HL-60 (cell line): ENCODE data around the gene C20orf144.

Source experiments
- DNase-seq, 2 experiments: peaks; one replicate each; pipeline ENCODE4 v3.0.0-alpha.2; 2010 to 2020; ENCODE audit warnings: low read depth in 1 of 2, low spot score in 1 of 2
- H3K27ac ChIP-seq: fragments of 250-450 bp; sonication (Bioruptor Pico); replicated peaks from 2 replicates; pipeline ENCODE4 v1.5.1; 2020; ENCODE audit warnings: mild to moderate bottlenecking, moderate library complexity
- H3K27me3 ChIP-seq: fragments of 250-450 bp; sonication (Bioruptor Pico); 2 replicates; pipeline ENCODE4 v1.5.1; 2021; ENCODE audit warnings: mild to moderate bottlenecking, moderate library complexity; ENCODE audit not compliant: insufficient read depth, poor library complexity, severe bottlenecking
- H3K4me3 ChIP-seq: replicated peaks from 2 replicates; pipeline ENCODE4 v1.5.1; 2011; ENCODE audit warnings: mild to moderate bottlenecking, control low read depth, low read length; ENCODE audit not compliant: insufficient read depth
- CTCF ChIP-seq: IDR thresholded peaks from one replicate; pipeline ENCODE4 v1.5.1; 2011; ENCODE audit warnings: low read length, control low read depth, inconsistent platforms; ENCODE audit not compliant: insufficient read depth
- GABPA ChIP-seq: IDR thresholded peaks from 2 replicates; pipeline ENCODE4 v1.6.1; 2012; ENCODE audit warnings: low read depth
- POLR2AphosphoS5 ChIP-seq: IDR thresholded peaks from 2 replicates; pipeline ENCODE4 v1.6.1; 2012; ENCODE audit warnings: low read depth
- REST ChIP-seq: IDR thresholded peaks from 2 replicates; pipeline ENCODE4 v1.6.1; 2012; ENCODE audit warnings: low read depth; ENCODE audit not compliant: insufficient replicate concordance
- SPI1 ChIP-seq: IDR thresholded peaks from 2 replicates; pipeline ENCODE4 v1.6.1; 2012; ENCODE audit warnings: low read depth, mild to moderate bottlenecking, borderline replicate concordance

C20orf144 gene

GRCh38 chr20:33685328-33686099 lies 23.4 kb downstream of the C20orf144 start:
- TF ChIP-seq SPI1 = peak; percentile 28; the same call in 1 of the 2 replicates
- no peak for TF ChIP-seq CTCF
- TF ChIP-seq GABPA = no peak
- no peak for TF ChIP-seq POLR2AphosphoS5
- TF ChIP-seq REST = no peak
- Histone ChIP-seq H3K4me3 (peak overlapping the region; percentile 75), H3K27ac (peak overlapping the region; percentile 62), H3K27me3 (no peaks in the 10 kb centered on the region)
- peak; percentile 61 to 82 for DNase-seq

GRCh38 chr20:33686100-33686983 lies 24.2 kb downstream of the C20orf144 start, which contains the start of gene E2F1:
Gene E2F1, minus strand, starts transcription at chr20:33686385. Its CDS starts 121 bp downstream, at chr20:33686264.
- H3K4me3 ChIP-seq = peak within 1 kb of the TSS; percentile 75
- no peaks in the 10 kb centered on the region for H3K27me3 ChIP-seq
- peak within 1 kb of the TSS; percentile 62 for H3K27ac ChIP-seq
- TF ChIP-seq REST (no peak), POLR2AphosphoS5 (peak; percentile 60; the same call in 1 of the 2 replicates)
- DNase-seq = peak; percentile 74 to 96

- DNase-seq = no peak
- TF ChIP-seq REST = no peak
- no peak for TF ChIP-seq GABPA
- TF ChIP-seq SPI1 = no peak
- TF ChIP-seq CTCF = no peak
- no peak for TF ChIP-seq POLR2AphosphoS5
- no peaks in the 10 kb centered on the region for H3K27me3 ChIP-seq
- peak overlapping the region; percentile 50 for H3K27ac ChIP-seq
- H3K4me3 ChIP-seq = peak overlapping the region; percentile 34
Measured at GRCh38 chr20:33686984-33687366, 24.8 kb downstream of the C20orf144 start.
